SK-N-SH (cell line): ENCODE data around the gene PPP1R14D. TPM values are rescaled to one million over a fixed set of nuclear protein-coding genes. Genes with fewer than 3 reads are reported as not detected.

Experiments used
- CTCF ChIA-PET: fragments of 300-600, 350-600 bp; formaldehyde crosslinking; extraction: SDS; loops from one replicate; lab custom pipeline; 2021; lab: Yijun Ruan, JAX
- POLR2A ChIA-PET: fragments of 350-600 bp; sonication (Branson Sonifier 250); formaldehyde crosslinking; extraction: SDS; loops from one replicate; lab custom pipeline; 2020; ENCODE audit warnings: antibody characterized with exemption, inconsistent platforms; lab: Yijun Ruan, JAX
- DNase-seq: peaks from one replicate; pipeline ENCODE4 v3.0.0; 2012
- H2AFZ ChIP-seq: fragments of 200-600 bp; sonication (generic); 2 replicates; pipeline ENCODE4 v1.8.1; 2016; ENCODE audit warnings: antibody characterized with exemption, mild to moderate bottlenecking, low read depth
- H3F3A ChIP-seq: fragments of 200-600 bp; sonication (generic); replicated peaks from 2 replicates; pipeline ENCODE3; 2016; ENCODE audit warnings: antibody characterized with exemption, mild to moderate bottlenecking; ENCODE audit not compliant: insufficient read depth
- H3K27ac ChIP-seq, 2 experiments: fragments of 200-500 bp in 1 of 2; fragments of 200-600 bp in 1 of 2; sonication (Bioruptor generic) in 1 of 2; sonication (generic), shearing (Covaris generic) in 1 of 2; 2 replicates each; pipeline versions ENCODE4 v1.5.1 to v1.6.1; 2014 to 2016; ENCODE audit warnings: low read depth in 2 of 2, inconsistent platforms in 1 of 2, low read length in 1 of 2, mild to moderate bottlenecking in 1 of 2, mixed read lengths in 1 of 2
- H3K27me3 ChIP-seq: fragments of 200-600 bp; sonication (generic), shearing (Covaris generic); 2 replicates; pipeline ENCODE4 v1.6.1; 2016; ENCODE audit warnings: mixed run types; ENCODE audit not compliant: insufficient read depth
- H3K36me3 ChIP-seq, 2 experiments: fragments of 200-500 bp in 1 of 2; fragments of 200-600 bp in 1 of 2; sonication (Bioruptor generic) in 1 of 2; sonication (generic) in 1 of 2; replicated peaks in 1 of 2; 2 replicates each; pipeline versions ENCODE3 to v1.5.1; 2014 to 2016; ENCODE audit warnings: low read length in 1 of 2, mild to moderate bottlenecking in 1 of 2; ENCODE audit not compliant: insufficient read depth in 2 of 2, control insufficient read depth in 1 of 2
- H3K4me1 ChIP-seq, 2 experiments: fragments of 200-500 bp in 1 of 2; fragments of 200-600 bp in 1 of 2; sonication (Bioruptor generic) in 1 of 2; sonication (generic), shearing (Covaris generic) in 1 of 2; 2 replicates each; pipeline versions ENCODE4 v1.5.1 to v1.6.1; 2014 to 2016; ENCODE audit warnings: low read depth in 1 of 2, low read length in 1 of 2, mixed run types in 1 of 2; ENCODE audit not compliant: insufficient read depth in 2 of 2, control insufficient read depth in 1 of 2
- H3K4me2 ChIP-seq: fragments of 200-600 bp; sonication (generic), shearing (Covaris generic); 2 replicates; pipeline ENCODE4 v1.6.1; 2017; ENCODE audit warnings: mixed run types
- H3K4me3 ChIP-seq, 2 experiments: fragments of 200-500 bp in 1 of 2; fragments of 200-600 bp in 1 of 2; sonication (Bioruptor generic) in 1 of 2; sonication (generic), shearing (Covaris generic) in 1 of 2; 2 replicates each; pipeline versions ENCODE4 v1.5.1 to v1.8.1; 2014 to 2016; ENCODE audit warnings: low read depth in 2 of 2, inconsistent platforms in 1 of 2, low read length in 1 of 2, mild to moderate bottlenecking in 1 of 2, mixed read lengths in 1 of 2, moderate library complexity in 1 of 2
- H3K79me2 ChIP-seq: fragments of 200-600 bp; sonication (generic); 2 replicates; pipeline ENCODE4 v1.8.1; 2017; ENCODE audit warnings: mild to moderate bottlenecking; ENCODE audit not compliant: insufficient read depth
- H3K9ac ChIP-seq: fragments of 200-600 bp; sonication (generic); 2 replicates; pipeline ENCODE4 v1.6.1; 2017; ENCODE audit warnings: mixed run types
- H3K9me2 ChIP-seq: fragments of 200-600 bp; sonication (generic); 2 replicates; pipeline ENCODE4 v1.6.1; 2017; ENCODE audit warnings: mixed run types
- H3K9me3 ChIP-seq: fragments of 200-600 bp; sonication (generic); 2 replicates; pipeline ENCODE4 v1.6.1; 2017; ENCODE audit warnings: mixed run types, mild to moderate bottlenecking, moderate library complexity
- H4K20me1 ChIP-seq: fragments of 200-600 bp; sonication (generic); 2 replicates; pipeline ENCODE4 v1.6.1; 2017; ENCODE audit warnings: mild to moderate bottlenecking, mixed run types; ENCODE audit not compliant: insufficient read depth
- CHD2 ChIP-seq: fragments of 150-350 bp; IDR thresholded peaks from 2 replicates; pipeline ENCODE4 v1.6.1; 2018; ENCODE audit warnings: low read length; ENCODE audit not compliant: partially characterized antibody
- ELF1 ChIP-seq: IDR thresholded peaks from 2 replicates; pipeline ENCODE4 v1.4.0; 2012
- EZH2phosphoT487 ChIP-seq: fragments of 200-600 bp; sonication (generic); IDR thresholded peaks from 2 replicates; pipeline ENCODE4 v1.6.1; 2017; ENCODE audit warnings: low read depth, mixed run types, mild to moderate bottlenecking, antibody characterized with exemption, moderate library complexity, borderline replicate concordance
- FOSL2 ChIP-seq: IDR thresholded peaks from 2 replicates; pipeline ENCODE4 v1.4.0; 2012; ENCODE audit warnings: low read depth, mild to moderate bottlenecking, moderate library complexity, borderline replicate concordance
- FOXJ3 ChIP-seq: sonication (generic); formaldehyde crosslinking; IDR thresholded peaks from 2 replicates; pipeline ENCODE4 v1.5.1; 2020; ENCODE audit warnings: mild to moderate bottlenecking, missing genetic modification reagents
- POLR2AphosphoS5 ChIP-seq: IDR thresholded peaks from 2 replicates; pipeline ENCODE4 v1.6.1; 2012; ENCODE audit warnings: low read depth, low read length
- RAD21 ChIP-seq: IDR thresholded peaks from 2 replicates; pipeline ENCODE4 v1.6.1; 2012; ENCODE audit warnings: mild to moderate bottlenecking, low read length
- RFX5 ChIP-seq: IDR thresholded peaks from 2 replicates; pipeline ENCODE4 v1.6.1; 2012; ENCODE audit warnings: mild to moderate bottlenecking, improper control_type of control experiment, low read length
- RXRA ChIP-seq: IDR thresholded peaks from 2 replicates; pipeline ENCODE4 v1.4.0; 2012; ENCODE audit warnings: low read depth, mild to moderate bottlenecking, borderline replicate concordance
- SIN3A ChIP-seq: IDR thresholded peaks from 2 replicates; pipeline ENCODE4 v1.6.1; 2012; ENCODE audit warnings: low read depth, mild to moderate bottlenecking, low read length, moderate library complexity, borderline replicate concordance
- TCF12 ChIP-seq: IDR thresholded peaks from 2 replicates; pipeline ENCODE4 v1.4.0; 2012
- polyA plus RNA-seq, 3 experiments: library from polyadenylated mRNA; depleted of rRNA; stranded (reverse); fragments of >200 nt; gene quantifications; 2 replicates each; pipeline ENCODE4 v1.2.3, GENCODE V29; 2012
- TF ChIP-seq, protein P1 (sequence below): fragments of 150-350 bp; IDR thresholded peaks from 2 replicates; pipeline ENCODE4 v1.6.1; 2017; ENCODE audit warnings: antibody characterized with exemption, low read length, low read depth, borderline replicate concordance
- TF ChIP-seq, protein P2 (sequence below): IDR thresholded peaks from 2 replicates; pipeline ENCODE4 v1.6.1; 2012; ENCODE audit warnings: mild to moderate bottlenecking, low read depth, low read length, moderate library complexity

The PPP1R14D gene
- polyA plus RNA-seq, 1 of the 3 experiments (the other 2 are of a cell fraction), result not detected

DNA sequence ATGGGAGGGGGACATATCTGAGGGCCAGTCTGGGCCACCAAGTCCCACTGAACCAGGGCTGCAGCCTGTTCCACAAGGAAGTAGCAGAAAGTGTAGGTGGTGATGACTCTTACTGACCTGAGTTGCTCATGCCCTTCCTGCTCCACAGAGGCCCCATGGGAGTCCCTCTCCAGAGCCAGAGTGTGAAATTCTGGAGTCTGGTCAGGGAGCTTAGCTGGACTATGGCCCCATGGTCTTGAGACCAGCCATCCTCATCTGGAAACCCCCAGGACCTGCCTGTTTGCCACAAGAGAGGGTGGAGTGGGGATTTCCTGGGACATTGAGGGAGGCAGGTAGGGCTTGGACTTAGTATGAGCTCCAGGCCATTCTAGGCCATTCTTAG is 18.3 kb upstream of the PPP1R14D start:
- Histone ChIP-seq H3K4me2 (no peak overlapping the region), H2AFZ (no peak overlapping the region), H3K4me3 (no peak overlapping the region), H3K27me3 (peaks cover 9% of the 10 kb centered on the region; the same call in 1 of the 2 replicates), H3K79me2 (no peaks in the 10 kb centered on the region), H4K20me1 (no peaks in the 10 kb centered on the region), H3K9me2 (no peaks in the 10 kb centered on the region), H3K9me3 (no peaks in the 10 kb centered on the region), H3K4me1 (peaks cover 0 to 17% of the 10 kb centered on the region in 2 experiments; a peak in 1 of 4 replicates), H3K9ac (no peak overlapping the region), H3K27ac (no peak overlapping the region), H3K36me3 (no peaks in the 10 kb centered on the region), H3F3A (peaks cover 3% of the 10 kb centered on the region)
- no peak for TF ChIP-seq EZH2phosphoT487
- TF ChIP-seq CHD2, result no peak
- TF ChIP-seq RAD21, result no peak
- TF ChIP-seq, protein P1, sequence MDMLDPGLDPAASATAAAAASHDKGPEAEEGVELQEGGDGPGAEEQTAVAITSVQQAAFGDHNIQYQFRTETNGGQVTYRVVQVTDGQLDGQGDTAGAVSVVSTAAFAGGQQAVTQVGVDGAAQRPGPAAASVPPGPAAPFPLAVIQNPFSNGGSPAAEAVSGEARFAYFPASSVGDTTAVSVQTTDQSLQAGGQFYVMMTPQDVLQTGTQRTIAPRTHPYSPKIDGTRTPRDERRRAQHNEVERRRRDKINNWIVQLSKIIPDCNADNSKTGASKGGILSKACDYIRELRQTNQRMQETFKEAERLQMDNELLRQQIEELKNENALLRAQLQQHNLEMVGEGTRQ, result no peak
- TF ChIP-seq, protein P2, sequence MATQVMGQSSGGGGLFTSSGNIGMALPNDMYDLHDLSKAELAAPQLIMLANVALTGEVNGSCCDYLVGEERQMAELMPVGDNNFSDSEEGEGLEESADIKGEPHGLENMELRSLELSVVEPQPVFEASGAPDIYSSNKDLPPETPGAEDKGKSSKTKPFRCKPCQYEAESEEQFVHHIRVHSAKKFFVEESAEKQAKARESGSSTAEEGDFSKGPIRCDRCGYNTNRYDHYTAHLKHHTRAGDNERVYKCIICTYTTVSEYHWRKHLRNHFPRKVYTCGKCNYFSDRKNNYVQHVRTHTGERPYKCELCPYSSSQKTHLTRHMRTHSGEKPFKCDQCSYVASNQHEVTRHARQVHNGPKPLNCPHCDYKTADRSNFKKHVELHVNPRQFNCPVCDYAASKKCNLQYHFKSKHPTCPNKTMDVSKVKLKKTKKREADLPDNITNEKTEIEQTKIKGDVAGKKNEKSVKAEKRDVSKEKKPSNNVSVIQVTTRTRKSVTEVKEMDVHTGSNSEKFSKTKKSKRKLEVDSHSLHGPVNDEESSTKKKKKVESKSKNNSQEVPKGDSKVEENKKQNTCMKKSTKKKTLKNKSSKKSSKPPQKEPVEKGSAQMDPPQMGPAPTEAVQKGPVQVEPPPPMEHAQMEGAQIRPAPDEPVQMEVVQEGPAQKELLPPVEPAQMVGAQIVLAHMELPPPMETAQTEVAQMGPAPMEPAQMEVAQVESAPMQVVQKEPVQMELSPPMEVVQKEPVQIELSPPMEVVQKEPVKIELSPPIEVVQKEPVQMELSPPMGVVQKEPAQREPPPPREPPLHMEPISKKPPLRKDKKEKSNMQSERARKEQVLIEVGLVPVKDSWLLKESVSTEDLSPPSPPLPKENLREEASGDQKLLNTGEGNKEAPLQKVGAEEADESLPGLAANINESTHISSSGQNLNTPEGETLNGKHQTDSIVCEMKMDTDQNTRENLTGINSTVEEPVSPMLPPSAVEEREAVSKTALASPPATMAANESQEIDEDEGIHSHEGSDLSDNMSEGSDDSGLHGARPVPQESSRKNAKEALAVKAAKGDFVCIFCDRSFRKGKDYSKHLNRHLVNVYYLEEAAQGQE, result no peak
- no peak for TF ChIP-seq FOSL2
- no peak for TF ChIP-seq SIN3A
- TF ChIP-seq POLR2AphosphoS5, result no peak
- TF ChIP-seq RXRA, result no peak
- no peak for TF ChIP-seq FOXJ3 (CRISPR knock-in tag)
- no peak for TF ChIP-seq ELF1
- TF ChIP-seq RFX5, result no peak
- no peak for TF ChIP-seq TCF12
- ChIA-PET CTCF (interaction anchor here (1.1 to 8.5 kb wide), 6 partner anchors 9 to 57 kb away, joined by 3 to 120 read pairs (median 12); partner anchors contain the start of gene VPS18), POLR2A (no interaction called here)
- DNase-seq, result no peak
